ENCODE data around the gene PTP4A1. TPM values are rescaled to one million over a fixed set of nuclear protein-coding genes. Genes with fewer than 3 reads are reported as not detected.
"Not testable (repeated sequence)": the region's sequence is repeated elsewhere in the genome, so short reads cannot be mapped to it uniquely, and the experiment has no call there.

Gene PTP4A1
- total RNA-seq (2014; rRNA removed; shearing (Covaris generic)) (24.9 and 31.4 TPM in 2 replicates), polyA plus RNA-seq (2016; fragmentation: Nextera tagmentation; extraction: Ambion mirVana) (133 and 138 TPM in 2 replicates)

DNA sequence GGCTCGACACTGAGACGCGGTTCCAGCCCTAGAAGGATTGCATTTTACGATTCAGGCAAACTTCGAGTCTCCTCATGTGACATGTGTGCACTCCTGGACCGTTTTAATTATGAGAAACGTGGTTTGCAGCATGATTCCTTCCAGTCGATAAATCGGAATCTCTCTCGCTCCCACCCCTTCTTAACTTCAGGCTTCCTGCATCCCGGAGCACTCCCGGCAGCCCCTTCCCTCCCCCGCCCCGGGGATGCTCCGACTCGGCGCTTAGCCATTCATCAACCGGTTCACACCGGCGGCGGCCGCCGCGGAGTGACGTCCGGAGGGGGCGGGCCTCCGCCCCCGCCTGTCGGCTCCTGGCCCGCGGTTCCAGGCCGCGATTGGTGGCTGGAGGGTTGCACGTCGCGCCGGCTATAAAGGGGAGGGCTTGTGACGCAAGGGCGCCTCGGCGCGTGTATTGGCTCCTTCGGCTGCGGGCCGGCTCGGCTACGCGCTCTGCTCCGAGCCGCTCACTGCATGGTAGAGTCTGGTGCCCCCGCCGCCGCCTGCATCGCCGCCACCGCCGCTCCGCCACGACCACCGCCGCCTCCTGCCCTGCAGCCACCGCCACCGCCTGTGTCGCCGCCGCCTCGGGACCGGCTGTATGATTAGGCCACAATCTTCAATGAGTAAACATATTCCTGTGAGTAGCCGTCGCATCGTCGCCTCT lies at the start of gene PTP4A1, which contains the start of gene LOC128125822:
Gene PTP4A1, plus strand, starts transcription at position 437 of the 703 bp plus-strand sequence. CDS start 4,401 bp downstream, outside the sequence.
Gene LOC128125822, plus strand, starts transcription at position 437 of the 703 bp plus-strand sequence.
- in situ Hi-C loops (cut with MboI): no loop called here
- H3K9me2 ChIP-seq (ENCODE audit: insufficient read depth): no peaks in the 10 kb centered on the region
- 1% methylated on average over 65 to 73 of the region's 73 CpGs for WGBS, 2 experiments (ENCODE audit: low coverage in 1 of 2, low lambda C conversion rate in 2 of 2, missing lambda C conversion rate in 2 of 2)

DNA sequence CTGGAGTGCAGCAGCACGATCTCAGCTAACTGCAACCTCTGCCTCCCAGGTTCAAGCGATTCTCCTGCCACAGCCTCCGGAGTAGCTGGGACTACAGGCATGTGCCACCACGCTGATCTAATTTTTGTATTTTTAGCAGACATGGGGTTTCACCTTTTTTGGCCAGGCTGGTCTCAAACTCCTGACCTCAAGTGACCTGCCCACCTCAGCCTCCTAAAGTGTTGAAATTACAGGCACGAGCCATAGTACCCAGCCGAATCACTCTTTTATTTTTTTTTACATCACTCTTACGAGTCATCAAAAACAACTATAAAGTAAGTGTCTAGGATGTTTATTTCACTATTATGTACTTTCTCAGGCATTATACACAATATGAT lies 49.4 kb upstream of the PTP4A1 start:
- WGBS, 2 experiments (ENCODE audit: low coverage in 1 of 2, low lambda C conversion rate in 2 of 2, missing lambda C conversion rate in 2 of 2): 62 to 68% methylated on average over 7 of the region's 7 CpGs

More for the DNA sequence above, at the start of gene PTP4A1, which contains the start of gene LOC128125822:
- H3K36me3 ChIP-seq (ENCODE audit: low read depth): peaks cover 17% of the 10 kb centered on the region
- H3K4me2 ChIP-seq (ENCODE audit: unreplicated experiment): peak within 1 kb of the TSS; percentile 96
- peaks cover 42% of the 10 kb centered on the region for H3F3A ChIP-seq (ENCODE audit: insufficient read depth)
- H4K20me1 ChIP-seq (ENCODE audit: insufficient read depth): peaks cover 11% of the 10 kb centered on the region; the same call in 1 of the 2 replicates
- no peaks in the 10 kb centered on the region for H3K9me3 ChIP-seq (ENCODE audit: low read depth)
- H3K9ac ChIP-seq: peak within 1 kb of the TSS; percentile 99
- DNase-seq: peak; percentile 99
- peak within 1 kb of the TSS; percentile 79 for H2AFZ ChIP-seq
- TF ChIP-seq EZH2phosphoT487 (IDR thresholded peaks at IDR 0.05; ENCODE audit: insufficient read depth, low read depth): no peak
- TF ChIP-seq EZH2 (IDR thresholded peaks at IDR 0.05; ENCODE audit: insufficient read depth, poor library complexity, severe bottlenecking): no peak
- peak within 1 kb of the TSS; percentile 96 for H3K4me3 ChIP-seq
- H3K4me1 ChIP-seq (ENCODE audit: insufficient read depth): peaks cover 32% of the 10 kb centered on the region
- peaks cover 48% of the 10 kb centered on the region for H3K79me2 ChIP-seq (ENCODE audit: insufficient read depth)
- no peaks in the 10 kb centered on the region for H3K27me3 ChIP-seq (replicated peaks; ENCODE audit: insufficient read depth)
- H3K27ac ChIP-seq: peak within 1 kb of the TSS; percentile 98

GRCh38 chr6:63523630-63524029 lies 48.6 kb upstream of the PTP4A1 start:
- H3K4me3 ChIP-seq: no peak overlapping the region
- H3K36me3 ChIP-seq (ENCODE audit: low read depth): no peaks in the 10 kb centered on the region
- no peaks in the 10 kb centered on the region for H3K79me2 ChIP-seq (ENCODE audit: insufficient read depth)
- H3K9me3 ChIP-seq (ENCODE audit: low read depth): no peaks in the 10 kb centered on the region
- no peak for DNase-seq
- H3F3A ChIP-seq (ENCODE audit: insufficient read depth): peaks cover 14% of the 10 kb centered on the region; the same call in 1 of the 2 replicates
- WGBS, 2 experiments (ENCODE audit: low coverage in 1 of 2, low lambda C conversion rate in 2 of 2, missing lambda C conversion rate in 2 of 2): 90 to 95% methylated on average over 4 of the region's 4 CpGs
- H3K27ac ChIP-seq: no peak overlapping the region
- no peak overlapping the region for H3K9ac ChIP-seq
- H4K20me1 ChIP-seq (ENCODE audit: insufficient read depth): no peaks in the 10 kb centered on the region
- no peaks in the 10 kb centered on the region for H3K27me3 ChIP-seq (replicated peaks; ENCODE audit: insufficient read depth)
- TF ChIP-seq EZH2phosphoT487 (IDR thresholded peaks at IDR 0.05; ENCODE audit: insufficient read depth, low read depth): no peak
- no peak for TF ChIP-seq EZH2 (IDR thresholded peaks at IDR 0.05; ENCODE audit: insufficient read depth, poor library complexity, severe bottlenecking)
- no peak overlapping the region for H3K4me2 ChIP-seq (ENCODE audit: unreplicated experiment)
- H3K9me2 ChIP-seq (ENCODE audit: insufficient read depth): no peaks in the 10 kb centered on the region
- H2AFZ ChIP-seq: no peak overlapping the region
- in situ Hi-C loops (cut with MboI): no loop called here
- H3K4me1 ChIP-seq (ENCODE audit: insufficient read depth): peaks cover 15% of the 10 kb centered on the region

More for the DNA sequence above, 49.4 kb upstream of the PTP4A1 start:
- H3K4me3 ChIP-seq; H3K9me2 ChIP-seq (ENCODE audit: insufficient read depth); H3K9ac ChIP-seq; H3K27ac ChIP-seq; H3K4me2 ChIP-seq (ENCODE audit: unreplicated experiment); H3K9me3 ChIP-seq (ENCODE audit: low read depth); H3K27me3 ChIP-seq (replicated peaks; ENCODE audit: insufficient read depth); H3K4me1 ChIP-seq (ENCODE audit: insufficient read depth); in situ Hi-C loops (cut with MboI); H3K79me2 ChIP-seq (ENCODE audit: insufficient read depth); H3K36me3 ChIP-seq (ENCODE audit: low read depth); H4K20me1 ChIP-seq (ENCODE audit: insufficient read depth); H2AFZ ChIP-seq; H3F3A ChIP-seq (ENCODE audit: insufficient read depth): not testable (repeated sequence)
- peak; percentile 12 for DNase-seq

DNA sequence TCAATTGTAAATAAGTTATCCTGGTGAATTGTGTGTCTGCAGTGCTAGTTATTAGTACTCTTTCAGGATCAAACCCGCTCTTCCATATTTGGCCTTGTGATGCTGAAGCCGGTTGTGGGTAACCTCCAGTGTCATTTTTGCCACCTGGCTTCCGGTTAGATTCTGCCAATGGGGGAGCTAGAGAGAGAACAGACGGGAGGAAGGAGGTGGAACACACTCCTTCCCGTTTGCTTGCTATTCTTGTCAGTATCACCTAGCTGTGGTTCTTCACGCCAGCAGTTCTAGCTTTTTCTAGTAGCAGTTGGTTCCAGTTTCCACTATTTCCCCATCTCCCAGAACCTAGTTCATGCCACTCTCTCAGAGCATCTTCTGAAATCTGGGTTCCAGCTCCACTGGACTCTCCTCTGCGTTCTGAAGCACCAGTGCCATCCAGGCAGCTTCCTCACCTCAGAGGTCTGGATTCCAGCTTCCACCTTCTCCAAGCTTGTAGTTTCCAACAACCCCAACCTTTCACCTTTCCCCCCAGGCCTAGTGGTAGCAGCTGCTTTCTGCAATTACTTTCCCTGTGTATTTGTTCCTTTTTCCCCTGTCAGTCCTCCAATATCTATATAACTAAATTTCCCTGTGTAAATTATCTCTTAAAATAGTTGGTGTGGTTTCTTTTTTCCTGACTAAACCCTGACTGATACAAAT lies 46.9 kb upstream of the PTP4A1 start:
- 74 to 75% methylated on average over 7 of the region's 7 CpGs for WGBS, 2 experiments (ENCODE audit: low coverage in 1 of 2, low lambda C conversion rate in 2 of 2, missing lambda C conversion rate in 2 of 2)
- Histone ChIP-seq H3K36me3 (ENCODE audit: low read depth) (no peaks in the 10 kb centered on the region), H3K27ac (no peak overlapping the region), H3F3A (ENCODE audit: insufficient read depth) (peaks cover 14% of the 10 kb centered on the region; the same call in 1 of the 2 replicates), H3K27me3 (replicated peaks; ENCODE audit: insufficient read depth) (no peaks in the 10 kb centered on the region), H3K9me2 (ENCODE audit: insufficient read depth) (no peaks in the 10 kb centered on the region), H3K9ac (no peak overlapping the region), H4K20me1 (ENCODE audit: insufficient read depth) (no peaks in the 10 kb centered on the region), H3K79me2 (ENCODE audit: insufficient read depth) (no peaks in the 10 kb centered on the region), H3K9me3 (ENCODE audit: low read depth) (no peaks in the 10 kb centered on the region), H2AFZ (no peak overlapping the region), H3K4me1 (ENCODE audit: insufficient read depth) (peaks cover 22% of the 10 kb centered on the region), H3K4me2 (ENCODE audit: unreplicated experiment) (no peak overlapping the region), H3K4me3 (no peak overlapping the region)
- no peak for DNase-seq
- in situ Hi-C loops (cut with MboI): no loop called here
- TF ChIP-seq EZH2 (IDR thresholded peaks at IDR 0.05; ENCODE audit: insufficient read depth, poor library complexity, severe bottlenecking): no peak
- no peak for TF ChIP-seq EZH2phosphoT487 (IDR thresholded peaks at IDR 0.05; ENCODE audit: insufficient read depth, low read depth)

Measured in GM23248 (cell line).